BE2C (cell line): Measurements from ENCODE around the gene HNRNPA3. TPM values are rescaled to one million over a fixed set of nuclear protein-coding genes. Genes with fewer than 3 reads are reported as not detected.
A peak's percentile ranks its signal among the peaks of the same experiment; 100 is the strongest.

Experiments
- DNase-seq: peaks from one replicate; pipeline ENCODE4 v3.0.0-alpha.2; 2020
- H3K27me3 ChIP-seq: fragments of 250-450 bp; sonication (Bioruptor Pico); 2 replicates; pipeline ENCODE4 v1.5.1; 2020; ENCODE audit warnings: mild to moderate bottlenecking
- H3K36me3 ChIP-seq: fragments of 250-450 bp; sonication (Bioruptor Pico); 2 replicates; pipeline ENCODE4 v1.5.1; 2020; ENCODE audit warnings: mild to moderate bottlenecking
- H3K4me1 ChIP-seq: fragments of 250-450 bp; sonication (Bioruptor Pico); 2 replicates; pipeline ENCODE4 v1.5.1; 2020
- H3K4me3 ChIP-seq: 2 replicates; pipeline ENCODE4 v1.5.1; 2011; ENCODE audit warnings: low read depth, low read length
- H3K9me3 ChIP-seq: fragments of 250-450 bp; sonication (Bioruptor Pico); 2 replicates; pipeline ENCODE4 v1.5.1; 2020
- polyA plus RNA-seq: library from polyadenylated mRNA; unstranded; fragments of >200 nt; gene quantifications from one replicate; pipeline ENCODE4 v1.2.1, GENCODE V29; 2012; ENCODE audit warnings: low read depth, missing spikeins; ENCODE audit not compliant: insufficient read length, insufficient read depth
- TF ChIP-seq, protein P1 (sequence below): IDR thresholded peaks from 2 replicates; pipeline ENCODE4 v1.5.1; 2012; ENCODE audit warnings: mild to moderate bottlenecking, low read depth, low read length

Gene HNRNPA3
- polyA plus RNA-seq = 79.6 TPM

DNA sequence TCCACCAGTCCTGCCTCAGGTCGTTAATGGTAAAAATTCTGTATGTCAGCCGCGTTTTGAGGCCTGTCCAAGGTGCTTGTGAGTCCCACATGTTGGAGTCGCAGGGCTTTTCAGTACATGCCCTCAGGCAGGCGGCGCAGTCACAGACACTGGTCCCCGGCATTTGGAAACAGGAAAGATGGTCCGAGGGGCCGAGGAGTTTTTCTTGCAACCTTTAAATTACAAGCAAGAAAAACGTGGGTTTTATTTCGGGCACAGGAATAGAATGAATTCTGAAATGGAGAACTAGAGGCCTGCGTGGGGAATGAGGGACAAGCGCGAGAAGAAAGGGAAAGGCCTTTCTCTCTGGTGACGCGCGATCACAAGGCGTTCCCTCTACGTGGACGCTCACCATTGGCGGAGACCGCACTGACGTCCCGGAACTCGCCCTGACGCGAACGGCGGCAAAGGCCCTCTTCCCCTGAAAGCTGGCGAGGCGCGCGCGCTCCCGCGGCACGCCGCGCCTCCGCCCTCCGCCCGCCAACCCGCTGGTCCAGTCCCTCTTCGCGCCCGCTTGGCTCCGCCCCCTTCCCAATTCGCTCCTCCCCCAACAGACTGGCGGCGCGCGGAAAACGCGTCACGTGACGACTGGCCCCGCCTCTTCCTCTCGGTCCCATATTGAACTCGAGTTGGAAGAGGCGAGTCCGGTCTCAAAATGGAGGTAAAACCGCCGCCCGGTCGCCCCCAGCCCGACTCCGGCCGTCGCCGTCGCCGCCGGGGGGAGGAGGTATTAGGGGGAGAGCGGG is at the start of gene HNRNPA3:
TSS of gene HNRNPA3 (plus strand) at position 689 of the 785 bp plus-strand sequence. CDS start at position 695, 6 bp downstream.
- Histone ChIP-seq H3K27me3 (no peaks in the 10 kb centered on the region), H3K36me3 (peaks cover 36% of the 10 kb centered on the region), H3K4me3 (peak within 1 kb of the TSS; percentile 87), H3K4me1 (no peaks in the 10 kb centered on the region), H3K9me3 (no peaks in the 10 kb centered on the region)
- peak; percentile 96 for DNase-seq
- TF ChIP-seq, protein P1, sequence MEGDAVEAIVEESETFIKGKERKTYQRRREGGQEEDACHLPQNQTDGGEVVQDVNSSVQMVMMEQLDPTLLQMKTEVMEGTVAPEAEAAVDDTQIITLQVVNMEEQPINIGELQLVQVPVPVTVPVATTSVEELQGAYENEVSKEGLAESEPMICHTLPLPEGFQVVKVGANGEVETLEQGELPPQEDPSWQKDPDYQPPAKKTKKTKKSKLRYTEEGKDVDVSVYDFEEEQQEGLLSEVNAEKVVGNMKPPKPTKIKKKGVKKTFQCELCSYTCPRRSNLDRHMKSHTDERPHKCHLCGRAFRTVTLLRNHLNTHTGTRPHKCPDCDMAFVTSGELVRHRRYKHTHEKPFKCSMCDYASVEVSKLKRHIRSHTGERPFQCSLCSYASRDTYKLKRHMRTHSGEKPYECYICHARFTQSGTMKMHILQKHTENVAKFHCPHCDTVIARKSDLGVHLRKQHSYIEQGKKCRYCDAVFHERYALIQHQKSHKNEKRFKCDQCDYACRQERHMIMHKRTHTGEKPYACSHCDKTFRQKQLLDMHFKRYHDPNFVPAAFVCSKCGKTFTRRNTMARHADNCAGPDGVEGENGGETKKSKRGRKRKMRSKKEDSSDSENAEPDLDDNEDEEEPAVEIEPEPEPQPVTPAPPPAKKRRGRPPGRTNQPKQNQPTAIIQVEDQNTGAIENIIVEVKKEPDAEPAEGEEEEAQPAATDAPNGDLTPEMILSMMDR = 0 out of 2 replicates have a peak, but pooled peaks have one; percentile 4

DNA sequence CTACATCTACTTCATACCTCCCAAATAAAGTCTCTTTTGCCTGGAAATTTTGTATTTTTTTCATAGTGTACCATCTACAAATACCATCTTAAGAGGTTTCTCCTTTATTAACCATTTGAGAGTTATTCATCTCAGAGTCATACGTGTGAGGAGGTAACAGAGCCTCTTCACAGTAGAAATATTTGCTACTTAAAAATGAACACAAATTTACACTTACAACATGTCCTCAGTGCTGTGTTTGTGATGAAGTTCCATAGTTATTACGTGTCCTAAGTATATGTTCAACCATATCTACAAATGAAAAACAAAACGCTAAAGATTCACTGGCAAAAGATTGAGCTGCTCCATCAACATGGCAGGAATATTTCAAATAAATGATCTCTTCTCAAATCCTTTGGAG is 48.5 kb upstream of the HNRNPA3 start:
- Histone ChIP-seq H3K9me3 (no peaks in the 10 kb centered on the region; the same call in 1 of the 2 replicates), H3K27me3 (no peaks in the 10 kb centered on the region), H3K4me1 (no peaks in the 10 kb centered on the region; the same call in none of the 2 replicates), H3K36me3 (no peaks in the 10 kb centered on the region), H3K4me3 (peak overlapping the region; percentile 19)
- no peak for DNase-seq
- TF ChIP-seq, protein P1 = no peak

DNA sequence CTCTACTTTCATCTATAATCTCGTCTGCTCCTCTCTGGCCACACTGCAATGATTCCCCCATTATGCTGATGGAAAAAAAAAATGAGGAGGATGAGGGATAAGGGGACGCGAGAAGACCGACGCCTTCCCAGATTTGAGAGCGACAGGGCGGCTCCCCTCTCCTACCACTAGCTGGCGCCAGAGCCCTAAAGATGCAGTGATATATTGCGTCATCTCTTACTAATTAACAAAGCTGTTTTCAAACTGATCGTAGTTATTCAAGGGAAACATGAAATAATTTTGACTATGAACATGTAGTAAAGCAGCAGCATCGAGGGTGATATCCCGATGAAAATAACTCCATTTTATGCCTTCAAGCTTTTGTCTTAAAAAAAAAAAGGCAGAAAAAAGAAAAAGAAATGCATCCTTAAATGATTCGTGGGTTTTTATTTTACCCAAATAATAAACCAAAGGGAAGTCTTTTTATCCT is 48.0 kb upstream of the HNRNPA3 start:
- Histone ChIP-seq H3K9me3 (no peaks in the 10 kb centered on the region; the same call in 1 of the 2 replicates), H3K36me3 (no peaks in the 10 kb centered on the region), H3K27me3 (no peaks in the 10 kb centered on the region), H3K4me3 (peak overlapping the region; percentile 53), H3K4me1 (peaks cover 3% of the 10 kb centered on the region)
- TF ChIP-seq, protein P1 = peak; percentile 99
- peak; percentile 70 for DNase-seq

DNA sequence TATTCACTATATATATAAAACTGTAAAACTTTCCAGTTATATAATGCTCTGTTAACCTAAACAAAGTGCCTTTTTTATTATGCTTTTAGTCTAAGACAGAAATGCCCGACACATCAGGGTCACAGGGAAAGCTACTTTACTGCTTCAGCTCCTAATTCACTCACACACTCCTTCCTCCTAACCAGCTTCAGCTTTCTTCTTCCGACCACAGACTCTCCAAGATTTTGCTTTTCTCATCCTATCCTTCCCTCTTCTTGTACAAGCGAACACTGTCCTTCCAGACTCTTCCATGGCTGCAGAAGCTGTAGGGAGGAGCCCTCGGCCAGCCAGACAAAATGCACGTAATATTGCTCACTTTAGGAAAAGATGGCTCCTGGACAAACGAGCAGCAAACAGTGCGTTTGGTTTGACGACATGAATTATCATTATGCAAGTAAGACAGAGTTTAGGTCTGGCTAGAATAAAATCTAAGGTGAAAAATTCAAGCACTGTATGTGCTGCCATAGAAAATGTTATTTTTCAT is 47.5 kb upstream of the HNRNPA3 start:
- DNase-seq = peak; percentile 24
- H3K9me3 ChIP-seq = no peaks in the 10 kb centered on the region; the same call in 1 of the 2 replicates
- H3K4me3 ChIP-seq = peak overlapping the region; percentile 53
- no peaks in the 10 kb centered on the region for H3K36me3 ChIP-seq
- H3K4me1 ChIP-seq = peaks cover 8% of the 10 kb centered on the region
- no peaks in the 10 kb centered on the region for H3K27me3 ChIP-seq
- TF ChIP-seq, protein P1 = no peak

DNA sequence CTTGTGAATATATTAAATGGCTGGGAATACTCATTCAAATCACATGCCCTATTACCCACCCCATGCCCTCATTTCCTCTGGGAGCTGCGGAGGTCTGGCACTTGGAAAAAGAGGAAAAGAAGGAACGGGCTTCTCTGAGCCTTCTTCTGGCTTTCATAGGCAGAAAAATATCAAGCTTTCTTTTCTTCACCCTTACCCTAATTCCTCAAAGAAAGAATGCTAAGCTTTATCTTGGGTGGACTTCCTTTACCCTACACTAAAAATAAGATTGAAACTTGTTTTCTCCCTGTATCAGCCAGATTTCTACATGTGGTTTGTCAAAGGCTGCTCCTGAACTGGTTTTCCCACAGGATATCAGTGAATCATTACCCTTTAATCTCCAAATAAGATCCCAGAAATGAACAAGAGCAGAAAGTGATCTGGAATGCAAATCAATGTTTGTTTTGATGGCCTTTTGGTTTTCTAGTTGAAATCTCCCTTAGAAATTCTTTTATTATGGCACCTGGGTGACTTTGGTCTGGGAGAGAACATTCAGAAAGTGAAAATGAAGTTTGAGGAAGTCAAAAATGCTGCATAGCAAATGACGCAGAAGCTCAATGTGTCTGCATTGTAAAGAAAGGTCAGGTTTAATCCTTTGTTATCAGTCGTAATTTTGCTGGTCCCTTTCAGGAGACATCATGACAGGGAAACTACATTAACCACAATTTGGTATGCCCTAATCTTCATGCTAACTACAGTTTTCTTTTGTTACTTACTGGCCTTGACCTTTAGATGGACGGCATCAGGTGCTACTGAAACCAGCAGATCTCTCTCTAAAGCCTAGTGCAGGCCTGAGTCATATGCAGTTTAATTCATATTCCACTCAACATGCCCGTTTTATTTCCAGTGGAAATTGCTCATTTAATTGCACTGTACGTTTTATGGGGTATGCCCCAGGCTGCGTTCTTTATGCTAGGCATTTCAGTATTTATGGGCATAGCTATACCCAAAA is 46.6 kb upstream of the HNRNPA3 start:
- Histone ChIP-seq H3K4me3 (peak overlapping the region; percentile 53), H3K27me3 (no peaks in the 10 kb centered on the region), H3K9me3 (no peaks in the 10 kb centered on the region; the same call in 1 of the 2 replicates), H3K36me3 (no peaks in the 10 kb centered on the region), H3K4me1 (peaks cover 9% of the 10 kb centered on the region)
- TF ChIP-seq, protein P1 = no peak
- DNase-seq = peak; percentile 28
